Measurements from ENCODE around the gene P2RX4. TPM values are rescaled to one million over a fixed set of nuclear protein-coding genes. Genes with fewer than 3 reads are reported as not detected.

P2RX4 gene
- total RNA-seq, 1 experiment from 2014 or later, result 8.1 TPM

- H3K56ac ChIP-seq (ENCODE audit: insufficient read length, low read depth, low read length), result no peak overlapping the region
- TF ChIP-seq CTCF (conservative IDR thresholded peaks at IDR 0.05), result no peak
- no peaks in the 10 kb centered on the region for H3K4me1 ChIP-seq (ENCODE audit: insufficient read depth, low read length)
- H3K18ac ChIP-seq (ENCODE audit: insufficient read length, low read depth, low read length), result no peak overlapping the region
- H3K4me1 Mint-ChIP-seq, result peaks cover 0 to 6% of the 10 kb centered on the region in 2 experiments; a peak in 1 of 4 replicates
- H3K4me3 Mint-ChIP-seq, result no peak overlapping the region
- H3K27ac Mint-ChIP-seq, result no peak overlapping the region
- H4K5ac ChIP-seq (ENCODE audit: insufficient read length, low read depth, low read length), result no peak overlapping the region
- H3K36me3 Mint-ChIP-seq (ENCODE audit: insufficient read depth in 1 of 3, low read depth in 3 of 3), result no peaks in the 10 kb centered on the region
- H3K23me2 ChIP-seq (ENCODE audit: insufficient read length, low read depth, low read length, poor library complexity, severe bottlenecking), result no peaks in the 10 kb centered on the region
- no peak overlapping the region for H2BK12ac ChIP-seq (ENCODE audit: insufficient read length, low read depth, low read length)
- no peak overlapping the region for H3T11ph ChIP-seq (ENCODE audit: low read length)
- H3K79me1 ChIP-seq (ENCODE audit: insufficient read depth, low read depth, low read length, poor library complexity, severe bottlenecking), result no peaks in the 10 kb centered on the region
- no peaks in the 10 kb centered on the region for H4K20me1 ChIP-seq (ENCODE audit: control insufficient read depth, insufficient read depth, insufficient read length)
- no peaks in the 10 kb centered on the region; the same call in 1 of the 2 replicates for H3K27me3 Mint-ChIP-seq (ENCODE audit: low read depth)
- H3K4me2 ChIP-seq (ENCODE audit: insufficient read depth, insufficient read length, low read length), result no peak overlapping the region
- no peaks in the 10 kb centered on the region for H3K79me2 ChIP-seq (ENCODE audit: insufficient read depth, low read length)
- H3K14ac ChIP-seq (ENCODE audit: insufficient read depth, low read length), result no peak overlapping the region
- no peak overlapping the region for H2BK15ac ChIP-seq (ENCODE audit: low read depth, low read length)
- H3K27me3 ChIP-seq (ENCODE audit: insufficient read depth, low read length), result no peaks in the 10 kb centered on the region
- no CpG with 5 or more reads among the region's 14 CpGs for WGBS (ENCODE audit: extremely low coverage, insufficient read length, low lambda C conversion rate)
- no peak for DNase-seq
- no peak overlapping the region for H4K91ac ChIP-seq (ENCODE audit: insufficient read length, low read depth, low read length)
- no peak overlapping the region for H2AFZ ChIP-seq (ENCODE audit: low read length)
- H2AK5ac ChIP-seq (ENCODE audit: insufficient read length, low read length), result no peak overlapping the region
- H3K4ac ChIP-seq (ENCODE audit: low read depth, low read length), result no peak overlapping the region
- H3K27ac ChIP-seq (ENCODE audit: insufficient read length, low read depth, low read length), result no peak overlapping the region
- H3K23ac ChIP-seq (ENCODE audit: insufficient read length, low read depth, low read length), result no peak overlapping the region
- no peak overlapping the region for H2BK5ac ChIP-seq (ENCODE audit: insufficient read length, low read length)
- H2BK20ac ChIP-seq (ENCODE audit: low read depth, low read length, poor library complexity, severe bottlenecking), result no peak overlapping the region
- H3K9me3 Mint-ChIP-seq, result no peaks in the 10 kb centered on the region; a peak in 1 of 5 replicates
- no peak overlapping the region for H4K8ac ChIP-seq (replicated peaks; ENCODE audit: insufficient read length, low read depth, low read length)
- H2BK120ac ChIP-seq (ENCODE audit: low read depth, low read length, poor library complexity, severe bottlenecking), result no peak overlapping the region
- no peaks in the 10 kb centered on the region for H3K9me3 ChIP-seq (ENCODE audit: control insufficient read depth, low read depth, low read length)
- H3K9ac ChIP-seq (ENCODE audit: extremely low read depth, insufficient read length, low read length), result no peak overlapping the region
These were observed 42.6 kb upstream of the P2RX4 start for GRCh38 chr12:121167232-121167820.

All from H9 (cell line).